ENCODE measurements around the gene ZCWPW1.
"Not testable (repeated sequence)": the region's sequence is repeated elsewhere in the genome, so short reads cannot be mapped to it uniquely, and the experiment has no call there.

ZCWPW1 gene

DNA sequence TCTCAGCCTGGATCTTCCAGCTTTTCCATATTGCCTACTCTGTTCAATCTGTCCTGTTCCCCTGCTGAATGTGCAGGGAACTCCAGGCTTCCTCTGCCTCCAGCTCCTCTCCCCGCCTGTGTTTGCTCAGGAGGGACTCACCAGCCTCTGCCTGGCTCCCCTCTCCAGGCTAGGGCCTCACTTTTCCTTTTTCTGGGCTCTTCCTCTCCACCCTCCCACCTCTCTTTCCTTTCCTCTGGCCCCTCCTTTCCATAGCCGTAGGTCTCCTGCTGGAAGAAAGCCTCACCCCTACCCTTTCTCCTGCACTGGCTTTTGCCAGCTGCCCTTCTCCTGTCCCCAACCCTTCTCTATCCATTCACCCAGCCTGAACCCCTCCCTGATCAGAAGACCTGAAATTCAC, 30.3 kb downstream of the ZCWPW1 start:
- DNase-seq: no peak

DNA sequence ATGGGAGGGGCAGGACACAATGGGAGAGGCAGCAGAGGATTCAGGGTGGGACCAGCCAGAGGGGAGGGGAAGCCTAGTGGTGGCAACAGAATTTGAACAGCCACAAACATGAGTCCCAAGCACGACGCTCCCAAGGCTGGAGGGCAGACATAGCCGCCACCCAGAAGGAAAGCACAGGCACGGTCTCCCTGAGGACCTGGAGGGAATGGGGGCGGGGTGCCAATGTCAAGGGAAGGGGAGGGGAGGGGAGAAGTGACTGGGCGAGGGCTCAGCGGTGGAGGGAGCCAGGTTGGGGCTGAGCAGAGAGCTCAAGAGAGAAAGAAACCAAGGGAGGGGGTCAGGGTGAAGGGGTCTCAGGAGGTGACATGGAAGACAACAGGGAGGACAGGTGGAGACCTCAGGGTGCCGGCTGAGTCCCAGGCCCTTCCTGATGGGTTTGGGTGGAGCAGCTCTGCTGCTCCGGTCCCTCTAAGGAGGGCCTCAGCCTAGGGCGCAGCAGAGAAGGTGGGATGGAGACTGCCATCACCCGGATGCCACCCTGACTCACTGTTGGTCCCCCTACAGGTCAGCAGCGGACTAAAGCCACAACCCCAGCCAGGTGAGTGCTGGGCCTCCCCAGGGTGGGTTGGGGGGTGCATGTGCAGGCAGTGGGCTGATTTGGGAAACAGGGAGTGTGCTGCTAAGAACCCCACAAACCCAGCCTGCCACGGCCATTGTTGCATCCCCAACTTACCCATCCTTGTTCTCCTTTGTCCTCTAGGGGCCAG, 31.0 kb downstream of the ZCWPW1 start:
- no peak for DNase-seq

DNA sequence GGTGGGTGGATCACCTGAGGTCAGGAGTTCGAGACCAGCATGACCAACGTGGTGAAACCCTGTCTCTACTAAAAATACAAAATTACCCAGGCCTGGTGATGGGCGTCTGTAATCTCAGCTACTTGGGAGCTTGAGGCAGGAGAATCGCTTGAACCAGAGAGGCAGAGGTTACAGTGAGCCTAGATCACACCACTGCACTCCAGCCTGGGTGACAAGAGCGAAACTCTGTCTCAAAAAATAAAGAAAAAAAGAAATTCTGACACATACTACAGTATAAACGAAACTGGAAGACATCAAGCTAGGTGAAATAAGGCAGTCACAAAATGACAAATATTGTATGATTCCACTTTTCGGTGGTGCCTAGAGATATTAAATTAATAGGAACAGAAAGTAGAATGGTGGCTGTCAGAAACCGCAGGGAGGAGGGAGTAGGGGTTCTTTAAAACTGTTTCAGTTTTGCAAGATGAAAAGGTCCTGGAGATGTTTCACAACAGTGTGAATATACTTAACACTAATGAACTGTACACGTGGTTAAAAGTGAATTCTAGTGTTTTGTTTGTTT, 32.0 kb downstream of the ZCWPW1 start:
- DNase-seq: peak; percentile 26

DNA sequence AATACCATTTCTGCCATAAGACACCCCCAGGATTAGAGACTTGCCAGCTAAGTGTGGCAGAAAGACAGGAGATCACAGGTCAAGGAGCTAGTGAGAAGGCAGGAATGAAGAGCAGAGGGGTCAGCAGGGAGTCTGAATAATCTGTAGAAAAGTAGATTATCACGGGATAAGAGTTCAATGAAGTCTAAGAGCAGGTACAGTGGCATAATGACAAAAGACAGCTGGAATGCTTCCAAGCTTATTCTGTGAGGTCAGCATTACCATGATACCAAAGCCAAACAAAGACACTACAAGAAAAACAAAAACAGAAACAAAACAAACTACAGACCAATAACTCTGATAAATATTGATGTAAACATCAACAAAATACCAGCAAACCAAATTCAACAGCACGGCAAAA, 34.4 kb downstream of the ZCWPW1 start:
- DNase-seq: no peak

- no peak for DNase-seq
Observed at GRCh38 chr7:100393233-100393905, 35.1 kb downstream of the ZCWPW1 start.

GRCh38 chr7:100390286-100391009, 38.1 kb downstream of the ZCWPW1 start:
- DNase-seq: no peak

DNA sequence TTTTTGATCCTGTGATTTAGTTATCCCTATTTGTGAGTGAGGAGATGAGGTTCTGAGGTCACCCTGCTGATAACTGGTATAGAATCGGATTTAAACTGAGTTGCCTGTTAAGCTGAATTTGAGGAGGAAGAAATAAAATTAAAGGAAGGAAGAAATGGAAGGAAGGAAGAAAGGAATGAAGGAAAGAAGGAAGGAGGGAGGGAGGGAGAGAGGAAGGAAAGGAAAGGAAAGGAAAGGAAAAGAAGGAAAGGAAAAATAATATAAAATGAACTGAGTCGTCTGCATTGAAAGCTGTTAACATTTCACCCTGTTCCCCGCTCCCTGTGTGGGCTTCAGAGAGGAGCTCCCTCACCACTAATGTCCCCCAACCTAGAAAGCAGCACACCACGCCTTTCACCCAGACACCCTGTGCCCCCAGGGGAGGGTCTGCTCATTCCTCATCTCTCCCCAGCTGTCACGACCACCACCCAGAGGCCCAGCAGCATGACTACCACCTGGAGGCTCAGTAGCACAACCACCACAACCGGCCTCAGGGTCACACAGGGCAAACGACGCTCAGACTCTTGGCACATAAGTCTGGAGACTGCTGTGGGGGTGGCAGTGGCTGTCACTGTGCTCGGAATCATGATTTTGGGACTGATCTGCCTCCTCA, 38.9 kb downstream of the ZCWPW1 start:
- DNase-seq: no peak

- no peak for DNase-seq
Observed at GRCh38 chr7:100387695-100388094, 40.8 kb downstream of the ZCWPW1 start.

DNA sequence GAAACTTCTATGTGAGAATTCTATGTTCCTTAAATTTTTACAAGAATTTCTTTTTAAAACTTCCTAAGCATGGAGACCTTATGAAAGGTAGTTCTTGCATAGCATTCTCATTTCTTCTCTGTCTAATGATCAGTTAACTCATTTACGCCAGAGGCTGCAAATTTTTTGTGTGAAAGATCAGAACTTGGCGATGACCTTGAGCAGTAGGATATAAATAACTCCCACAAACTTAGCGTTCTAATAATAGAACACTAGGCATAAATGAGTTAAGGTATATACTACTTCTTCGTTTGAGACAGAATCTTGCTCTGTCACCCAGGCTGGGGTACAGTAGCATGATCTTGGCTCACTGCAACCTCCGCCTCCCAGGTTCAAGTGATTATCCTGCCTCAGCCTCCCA, 41.6 kb downstream of the ZCWPW1 start:
- DNase-seq: no peak

DNA sequence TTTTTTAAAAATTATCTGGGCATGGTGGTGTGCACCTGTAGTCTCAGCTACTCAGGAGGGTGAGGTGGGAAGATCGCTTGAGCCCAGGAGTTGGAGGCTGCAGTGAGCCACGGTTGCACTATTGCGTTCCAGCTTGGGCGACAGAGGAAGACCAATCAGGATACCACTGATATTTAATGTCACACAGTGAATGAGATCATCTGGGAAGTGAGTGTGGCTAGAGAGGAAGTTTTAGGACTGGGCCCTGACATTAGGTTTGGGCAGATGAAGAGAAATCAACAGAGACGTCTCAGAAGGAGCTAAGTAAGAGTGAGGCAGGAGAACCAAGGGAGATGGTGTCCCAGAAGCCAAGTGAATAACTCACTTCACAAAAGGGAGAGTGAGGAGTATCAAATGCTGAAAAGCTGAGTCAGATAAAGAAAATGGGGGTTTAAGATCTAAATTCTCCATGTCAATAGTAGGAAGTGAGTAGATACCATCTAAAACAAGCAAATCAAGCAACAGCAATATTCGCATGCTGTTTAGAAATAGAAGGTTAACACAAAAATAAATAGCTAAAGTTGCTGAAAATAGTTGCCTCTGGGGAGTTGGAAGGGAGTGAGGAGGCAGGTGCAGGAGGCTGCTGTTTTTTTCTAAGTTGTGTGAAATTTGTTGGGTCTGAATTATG, 43.7 kb downstream of the ZCWPW1 start:
- DNase-seq: no peak

DNA sequence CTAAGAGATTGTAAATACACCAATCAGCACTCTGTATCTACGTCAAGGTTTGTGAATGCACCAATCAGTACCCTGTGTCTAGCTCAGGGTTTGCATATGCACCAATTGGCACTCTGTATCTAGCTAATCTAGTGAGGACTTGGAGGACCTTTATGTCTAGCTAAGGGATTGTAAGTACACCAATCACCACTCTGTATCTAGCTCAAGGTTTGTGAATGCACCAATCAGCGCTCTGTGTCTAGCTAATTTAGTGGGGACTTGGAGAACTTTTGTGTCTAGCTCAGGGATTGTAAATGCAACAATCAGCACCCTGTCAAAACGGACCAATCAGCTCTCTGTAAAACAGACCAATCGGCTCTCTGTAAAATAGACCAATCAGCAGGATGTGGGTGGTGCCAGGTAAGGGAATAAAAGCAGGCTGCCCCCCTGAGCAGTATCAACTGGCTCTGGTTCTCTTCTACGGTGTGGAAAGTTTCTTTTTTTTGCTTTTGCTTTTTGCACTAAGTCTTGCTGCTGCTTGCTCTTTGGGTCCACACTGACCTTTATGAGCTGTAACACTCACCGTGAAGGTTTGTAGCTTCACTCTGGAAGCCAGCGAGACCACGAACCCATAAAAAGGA, 46.2 kb downstream of the ZCWPW1 start:
- DNase-seq: not testable (repeated sequence)

- DNase-seq: not testable (repeated sequence)
Observed at GRCh38 chr7:100381531-100382233, 46.8 kb downstream of the ZCWPW1 start.

GRCh38 chr7:100380196-100380595, 48.3 kb downstream of the ZCWPW1 start:
- DNase-seq: no peak

GRCh38 chr7:100378114-100378755, 50.3 kb downstream of the ZCWPW1 start:
- no peak for DNase-seq

- no peak for DNase-seq
Observed at GRCh38 chr7:100376066-100376465, 52.4 kb downstream of the ZCWPW1 start.

GRCh38 chr7:100374601-100375000, 53.9 kb downstream of the ZCWPW1 start:
- DNase-seq: no peak

- DNase-seq: not testable (repeated sequence)
Observed at GRCh38 chr7:100373870-100374598, 54.5 kb downstream of the ZCWPW1 start.

GRCh38 chr7:100373261-100373831, 55.2 kb downstream of the ZCWPW1 start, which contains the start of gene PILRA:
PILRA (plus strand) TSS chr7:100373487; CDS start chr7:100373657, 170 bp downstream.
- no peak for DNase-seq

DNA sequence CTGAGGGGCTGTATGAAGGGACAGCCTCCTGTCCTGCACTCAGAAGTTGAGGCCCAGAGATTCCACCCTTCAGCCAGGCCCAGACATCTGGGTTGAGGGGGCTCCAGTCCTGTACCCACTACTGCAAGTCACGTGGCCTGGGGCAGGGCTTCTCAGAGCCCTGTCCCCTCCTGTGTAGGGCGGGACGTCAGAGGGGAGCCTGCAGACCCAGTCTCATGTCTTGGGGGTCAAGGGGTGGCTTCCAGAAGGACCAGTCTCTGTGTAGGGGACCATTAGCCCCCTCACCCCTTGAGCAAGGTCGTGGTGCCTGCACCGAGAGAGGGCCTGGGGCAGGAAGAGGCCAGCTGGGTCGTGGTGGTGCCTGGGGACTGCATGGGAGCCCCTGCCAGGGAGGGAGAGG, 55.8 kb downstream of the ZCWPW1 start:
- no peak for DNase-seq

DNA sequence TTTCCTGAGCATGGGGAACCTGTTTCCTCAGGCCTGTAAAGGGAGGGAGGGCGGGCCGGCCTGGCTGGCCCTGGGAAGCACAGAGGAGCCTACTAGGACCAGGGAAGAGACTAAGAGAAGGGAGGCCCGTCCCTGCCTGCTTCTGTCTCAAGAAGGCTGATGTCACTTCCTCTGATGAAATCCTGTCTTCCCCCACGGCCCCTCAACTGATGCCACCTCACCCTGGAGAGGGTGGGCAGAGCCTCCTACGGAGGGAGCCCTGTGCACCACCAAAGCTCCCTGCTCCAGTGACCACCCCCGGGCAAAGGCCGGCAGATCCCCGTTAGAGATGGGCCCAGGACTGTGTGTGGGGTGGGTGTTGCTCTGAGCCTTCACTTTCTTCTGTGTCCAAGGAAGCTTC, 56.2 kb downstream of the ZCWPW1 start:
- peak; percentile 70 for DNase-seq

All from NK-92 treated with Interleukin-12 subunit alpha and Interleukin-12 subunit beta, amount 100 ng/mL, for 24 hours (cell line).